ENCODE measurements around the gene NPTX1.
"Not testable (repeated sequence)": the region's sequence is repeated elsewhere in the genome, so short reads cannot be mapped to it uniquely, and the experiment has no call there.

NPTX1 gene

GRCh38 chr17:80475910-80476876 lies at the start of gene NPTX1:
TSS of gene NPTX1 (minus strand) at chr17:80476607. CDS start at chr17:80476446, 161 bp downstream.
- DNase-seq (ENCODE audit: low spot score) = no peak

- no peak for DNase-seq (ENCODE audit: low spot score)
Measured at GRCh38 chr17:80523956-80524712, 47.7 kb upstream of the NPTX1 start.

- no peak for DNase-seq (ENCODE audit: low spot score)
Measured at GRCh38 chr17:80523054-80523744, 46.8 kb upstream of the NPTX1 start.

GRCh38 chr17:80520810-80521455 lies 44.5 kb upstream of the NPTX1 start:
- no peak for DNase-seq (ENCODE audit: low spot score)

- no peak for DNase-seq (ENCODE audit: low spot score)
Measured at GRCh38 chr17:80519091-80519781, 42.8 kb upstream of the NPTX1 start.

GRCh38 chr17:80518392-80518791 lies 42.0 kb upstream of the NPTX1 start:
- DNase-seq (ENCODE audit: low spot score) = no peak

GRCh38 chr17:80517641-80518040 lies 41.2 kb upstream of the NPTX1 start:
- no peak for DNase-seq (ENCODE audit: low spot score)

GRCh38 chr17:80516171-80516932 lies 39.9 kb upstream of the NPTX1 start:
- DNase-seq (ENCODE audit: low spot score) = no peak

GRCh38 chr17:80513892-80514291 lies 37.5 kb upstream of the NPTX1 start:
- no peak for DNase-seq (ENCODE audit: low spot score)

GRCh38 chr17:80513201-80513600 lies 36.8 kb upstream of the NPTX1 start:
- DNase-seq (ENCODE audit: low spot score) = no peak

GRCh38 chr17:80512233-80512632 lies 35.8 kb upstream of the NPTX1 start:
- DNase-seq (ENCODE audit: low spot score) = no peak

- no peak for DNase-seq (ENCODE audit: low spot score)
Measured at GRCh38 chr17:80511222-80512180, 35.1 kb upstream of the NPTX1 start.

- no peak for DNase-seq (ENCODE audit: low spot score)
Measured at GRCh38 chr17:80510772-80511171, 34.4 kb upstream of the NPTX1 start.

GRCh38 chr17:80510132-80510531 lies 33.7 kb upstream of the NPTX1 start:
- DNase-seq (ENCODE audit: low spot score) = no peak

- DNase-seq (ENCODE audit: low spot score) = no peak
Measured at GRCh38 chr17:80509311-80509710, 32.9 kb upstream of the NPTX1 start.

GRCh38 chr17:80507965-80508364 lies 31.6 kb upstream of the NPTX1 start:
- DNase-seq (ENCODE audit: low spot score) = no peak

- not testable (repeated sequence) for DNase-seq (ENCODE audit: low spot score)
Measured at GRCh38 chr17:80507177-80507576, 30.8 kb upstream of the NPTX1 start.

- no peak for DNase-seq (ENCODE audit: low spot score)
Measured at GRCh38 chr17:80504686-80505413, 28.4 kb upstream of the NPTX1 start.

- no peak for DNase-seq (ENCODE audit: low spot score)
Measured at GRCh38 chr17:80503921-80504320, 27.5 kb upstream of the NPTX1 start.

Measured in SW480 (cell line).